ENCODE results near the gene LNX2. TPM values are rescaled to one million over a fixed set of nuclear protein-coding genes. Genes with fewer than 3 reads are reported as not detected.

Gene LNX2
- total RNA-seq (2014; rRNA removed; shearing (Covaris generic); ENCODE audit: low replicate concordance), result 1.9 and 4.1 TPM in 2 replicates

DNA sequence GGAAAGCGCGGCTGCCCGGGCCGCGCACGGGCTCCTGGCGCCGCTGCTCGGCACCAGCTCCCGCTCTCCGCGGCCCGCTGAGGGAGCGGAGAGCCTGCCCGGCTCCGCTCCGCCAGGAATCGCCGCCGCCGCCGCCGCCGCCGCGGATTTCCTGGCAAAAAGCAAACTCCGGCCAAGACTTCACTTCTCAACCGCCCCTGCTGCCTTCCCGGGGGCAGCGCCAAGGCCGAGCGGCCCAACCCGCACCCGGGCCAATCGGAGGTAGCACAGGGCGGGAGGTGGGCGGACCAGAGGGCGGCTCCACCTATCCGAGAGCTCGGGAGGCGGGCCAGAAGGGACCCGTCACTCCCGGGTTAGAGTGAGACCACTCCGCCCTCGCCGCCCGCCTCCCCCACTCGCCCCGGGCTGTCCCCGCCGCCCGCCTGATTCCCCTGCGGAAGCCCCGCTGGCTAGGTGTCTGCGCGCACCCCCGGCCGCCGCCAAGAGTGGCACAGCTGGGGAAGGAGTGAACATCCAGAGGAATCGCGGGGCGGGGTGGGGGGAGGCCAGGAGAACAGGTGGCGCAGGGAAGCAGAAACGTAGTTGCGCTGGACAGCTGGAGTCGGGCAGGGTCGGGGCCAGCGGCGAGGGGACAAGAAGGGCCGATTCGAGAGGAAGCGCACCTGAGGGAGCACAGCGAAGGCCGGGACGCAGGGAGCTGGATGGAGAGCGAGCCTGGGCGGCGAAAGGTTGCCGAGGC is at the start of gene LNX2:
Gene LNX2, minus strand, starts transcription at position 153 of the 739 bp plus-strand sequence. CDS start 38,826 bp downstream, outside the sequence.
- peak; percentile 93 for DNase-seq (ENCODE audit: low read depth)
- in situ Hi-C loops (cut with HindIII; ENCODE audit: low pct_unique_long_range_greater_than_20kb, low sequenced_read_pairs), result no loop called here

DNA sequence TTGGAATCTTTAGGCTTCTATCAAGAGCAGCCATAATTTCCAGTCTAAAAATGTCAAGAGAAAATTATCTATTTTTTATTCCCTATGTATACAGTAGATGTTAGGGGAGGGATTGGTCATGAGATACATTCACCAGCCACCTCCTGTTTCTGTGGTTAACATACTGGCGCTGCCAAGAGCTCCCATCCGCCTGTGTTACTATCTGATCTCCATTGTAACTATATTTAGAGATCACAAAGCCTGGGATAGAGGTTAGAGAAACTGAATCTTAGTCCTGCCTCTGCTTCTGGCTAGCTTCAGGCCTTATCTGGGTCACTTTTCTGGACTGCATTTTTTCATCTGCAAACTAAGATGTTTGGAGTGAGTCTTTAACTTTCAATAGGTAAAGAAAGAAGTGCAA is 47.6 kb upstream of the LNX2 start:
- in situ Hi-C loops (cut with HindIII; ENCODE audit: low pct_unique_long_range_greater_than_20kb, low sequenced_read_pairs), result no loop called here
- no peak for DNase-seq (ENCODE audit: low read depth)

DNA sequence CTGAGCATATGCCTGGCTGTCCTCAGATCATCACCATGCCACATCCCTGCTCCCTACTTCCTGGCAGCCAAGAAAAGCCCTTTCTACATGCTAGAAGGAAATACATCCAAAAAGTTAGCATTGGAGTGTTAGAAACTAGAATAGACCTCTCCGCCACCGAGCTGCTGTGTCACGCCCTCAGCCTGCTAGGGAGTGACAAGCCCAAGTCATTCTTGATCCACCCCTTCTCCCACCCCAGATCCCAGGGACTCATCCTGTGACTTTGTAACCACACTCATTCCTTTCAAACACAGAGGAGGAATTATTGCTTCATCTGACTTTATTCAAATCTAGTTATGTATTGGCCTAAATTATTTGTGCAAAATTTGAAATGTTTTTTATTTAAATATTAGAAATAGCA is 46.6 kb upstream of the LNX2 start:
- in situ Hi-C loops (cut with HindIII; ENCODE audit: low pct_unique_long_range_greater_than_20kb, low sequenced_read_pairs), result no loop called here
- DNase-seq (ENCODE audit: low read depth), result no peak

DNA sequence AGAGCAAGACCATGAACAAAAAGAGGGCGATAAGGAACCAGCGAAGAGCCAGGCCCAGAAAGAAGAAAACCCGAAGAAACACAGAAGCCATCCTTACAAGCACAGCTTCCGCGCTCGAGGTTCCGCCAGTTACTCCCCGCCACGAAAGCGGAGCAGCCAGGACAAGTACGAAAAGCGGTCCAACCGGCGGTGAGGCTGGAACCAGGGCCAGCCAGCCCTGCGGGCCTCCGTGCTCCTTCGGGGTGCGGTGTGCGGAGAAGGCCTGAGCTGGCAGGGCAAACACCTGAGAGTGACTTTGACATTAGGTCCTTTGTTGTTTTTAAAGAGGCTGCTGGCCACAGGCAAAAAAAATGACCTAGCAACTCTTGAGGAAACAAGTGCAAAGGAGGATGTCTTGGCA is 45.4 kb upstream of the LNX2 start:
- DNase-seq (ENCODE audit: low read depth), result no peak
- in situ Hi-C loops (cut with HindIII; ENCODE audit: low pct_unique_long_range_greater_than_20kb, low sequenced_read_pairs), result no loop called here

DNA sequence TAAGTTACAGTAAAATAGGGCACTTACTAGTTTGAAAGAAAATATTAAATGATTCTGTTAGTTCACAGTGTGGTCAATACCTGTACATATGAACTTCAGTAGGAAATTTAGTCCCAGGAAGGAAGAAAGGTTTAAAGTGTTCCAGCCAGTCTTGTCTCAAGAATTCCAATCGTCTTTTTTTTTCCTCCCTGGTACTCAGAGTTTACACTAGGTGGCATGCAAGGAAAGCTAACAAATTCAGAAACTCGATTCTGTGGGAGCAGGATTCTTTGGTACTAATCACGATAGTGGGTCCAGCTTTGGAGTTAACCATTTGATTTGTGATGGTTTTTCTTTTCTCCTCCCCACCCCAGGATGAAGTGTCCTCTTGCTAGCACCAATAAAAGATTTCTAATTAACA is 45.0 kb upstream of the LNX2 start:
- in situ Hi-C loops (cut with HindIII; ENCODE audit: low pct_unique_long_range_greater_than_20kb, low sequenced_read_pairs), result no loop called here
- DNase-seq (ENCODE audit: low read depth), result no peak

DNA sequence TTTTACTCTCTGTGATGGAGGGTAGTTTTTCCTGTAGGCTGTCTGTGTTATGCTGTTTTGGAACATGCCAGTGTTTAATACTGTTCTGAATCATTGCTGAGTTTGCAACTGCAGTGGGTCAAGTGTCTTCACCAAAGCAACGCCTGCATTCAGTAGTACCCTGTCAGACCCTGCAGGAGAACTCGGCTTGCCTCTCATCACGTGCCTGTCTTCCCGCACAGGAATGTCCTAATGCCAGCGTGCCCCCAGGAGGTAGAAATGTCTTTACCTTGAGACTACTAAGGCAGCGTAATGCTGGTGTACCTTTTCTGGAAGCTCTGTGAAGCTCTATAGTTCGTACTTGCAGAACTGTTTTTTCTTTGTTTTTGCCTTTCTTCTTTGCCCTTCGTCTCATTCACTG is 43.6 kb upstream of the LNX2 start:
- DNase-seq (ENCODE audit: low read depth), result no peak
- in situ Hi-C loops (cut with HindIII; ENCODE audit: low pct_unique_long_range_greater_than_20kb, low sequenced_read_pairs), result no loop called here

DNA sequence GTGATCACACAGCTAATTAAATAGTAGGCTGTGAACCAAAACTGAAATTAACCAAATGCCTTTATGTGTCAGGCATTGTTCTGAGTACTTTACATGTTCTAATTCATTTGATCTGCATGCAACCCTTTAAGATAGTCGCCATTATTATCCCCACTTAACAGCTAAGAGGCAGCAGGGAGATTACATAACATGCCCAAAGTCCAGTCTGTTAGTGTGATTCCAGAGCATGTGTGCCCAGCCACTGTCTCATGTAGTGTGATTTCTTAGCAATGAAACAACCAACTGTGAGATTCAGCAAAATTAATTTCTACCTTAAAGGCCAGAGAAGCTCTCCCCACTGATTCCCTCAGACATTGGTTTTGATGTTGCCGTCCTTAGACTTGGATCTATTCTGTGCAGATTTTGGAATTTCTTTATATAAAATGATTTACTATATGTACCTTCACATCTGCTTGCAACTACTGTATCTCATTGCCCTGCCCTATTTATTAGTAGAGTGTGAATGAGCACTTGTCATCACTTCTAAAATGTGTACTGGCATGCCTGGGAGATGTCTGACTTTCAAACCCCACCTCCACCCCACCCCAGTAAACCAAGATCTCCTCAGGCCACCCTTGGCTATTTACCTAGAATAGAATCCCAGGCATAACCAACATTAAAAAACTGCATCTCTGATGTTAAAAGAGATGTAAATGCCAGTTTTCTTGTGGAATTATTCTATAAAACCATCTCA is 42.6 kb upstream of the LNX2 start:
- no peak for DNase-seq (ENCODE audit: low read depth)
- in situ Hi-C loops (cut with HindIII; ENCODE audit: low pct_unique_long_range_greater_than_20kb, low sequenced_read_pairs), result no loop called here

DNA sequence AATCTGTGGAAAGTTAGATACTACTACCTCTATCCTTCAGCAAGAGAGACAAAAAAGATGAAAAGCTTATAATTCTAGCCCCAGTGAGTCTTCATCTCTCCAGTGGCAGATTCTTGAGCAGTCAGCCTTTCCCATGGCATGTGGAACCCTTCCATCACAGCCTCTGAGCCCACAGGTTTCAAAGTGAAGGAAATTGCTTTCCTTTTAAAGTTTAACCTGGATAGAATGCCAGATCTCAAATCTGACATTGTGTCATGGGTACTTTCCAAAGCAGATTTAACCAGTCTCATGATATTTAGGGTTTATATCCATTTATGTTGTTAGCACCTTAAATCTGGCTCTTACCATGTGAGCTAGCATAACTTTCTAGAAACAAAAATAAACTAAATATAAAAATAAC is 40.7 kb upstream of the LNX2 start:
- in situ Hi-C loops (cut with HindIII; ENCODE audit: low pct_unique_long_range_greater_than_20kb, low sequenced_read_pairs), result no loop called here
- no peak for DNase-seq (ENCODE audit: low read depth)

DNA sequence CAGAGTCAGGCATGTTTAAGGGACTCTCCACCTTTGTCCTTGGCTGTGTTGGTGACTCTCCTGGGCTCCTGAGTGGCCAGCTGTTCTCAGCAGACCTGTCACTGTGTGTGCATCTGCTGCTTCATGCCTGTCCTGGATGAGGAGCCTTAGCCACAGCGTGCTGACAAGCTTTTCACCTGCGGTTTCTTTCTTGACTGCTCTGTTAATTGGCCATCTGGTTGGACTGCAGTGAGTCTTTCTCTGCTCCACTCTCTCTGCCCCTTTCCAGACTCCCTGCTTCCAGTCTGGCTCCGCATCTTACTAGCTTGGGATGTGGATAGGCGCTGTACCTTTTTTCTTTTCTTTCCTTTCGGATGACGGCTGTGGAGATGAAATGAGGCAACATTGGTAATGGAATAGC is 40.2 kb upstream of the LNX2 start:
- in situ Hi-C loops (cut with HindIII; ENCODE audit: low pct_unique_long_range_greater_than_20kb, low sequenced_read_pairs), result no loop called here
- DNase-seq (ENCODE audit: low read depth), result no peak

DNA sequence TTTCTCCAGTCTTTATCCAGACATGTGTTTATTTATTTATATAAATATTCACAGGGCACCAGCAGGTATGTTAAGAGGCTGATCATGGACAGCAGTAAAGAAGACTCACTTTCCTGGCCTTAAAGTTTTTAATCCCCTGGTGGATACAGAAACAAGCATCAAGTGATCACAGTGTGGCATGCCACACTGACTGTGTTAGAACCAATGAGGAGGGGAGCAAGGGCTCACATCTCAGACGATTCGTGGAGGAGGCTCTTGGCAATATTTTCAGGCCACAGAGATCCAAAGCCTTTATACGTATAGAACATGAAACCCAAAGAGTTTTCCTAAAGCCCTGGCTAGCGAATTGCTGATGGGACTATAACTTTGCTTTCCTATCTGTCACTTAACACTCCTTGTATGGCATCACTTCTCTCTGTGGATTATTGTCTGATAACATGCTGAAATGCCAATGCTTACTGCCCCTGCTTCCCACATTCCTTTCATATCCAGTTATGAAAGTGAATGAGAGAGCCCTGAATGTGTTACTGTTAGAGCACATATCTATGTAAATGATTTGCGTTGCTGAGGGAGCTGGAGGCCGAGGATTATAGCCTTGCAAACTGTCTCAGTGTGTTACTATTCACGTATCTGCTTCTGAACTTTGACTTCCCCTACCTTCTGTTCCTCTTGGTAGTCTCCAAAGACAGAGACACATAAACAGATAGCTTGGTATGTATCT is 39.0 kb upstream of the LNX2 start:
- in situ Hi-C loops (cut with HindIII; ENCODE audit: low pct_unique_long_range_greater_than_20kb, low sequenced_read_pairs), result no loop called here

DNA sequence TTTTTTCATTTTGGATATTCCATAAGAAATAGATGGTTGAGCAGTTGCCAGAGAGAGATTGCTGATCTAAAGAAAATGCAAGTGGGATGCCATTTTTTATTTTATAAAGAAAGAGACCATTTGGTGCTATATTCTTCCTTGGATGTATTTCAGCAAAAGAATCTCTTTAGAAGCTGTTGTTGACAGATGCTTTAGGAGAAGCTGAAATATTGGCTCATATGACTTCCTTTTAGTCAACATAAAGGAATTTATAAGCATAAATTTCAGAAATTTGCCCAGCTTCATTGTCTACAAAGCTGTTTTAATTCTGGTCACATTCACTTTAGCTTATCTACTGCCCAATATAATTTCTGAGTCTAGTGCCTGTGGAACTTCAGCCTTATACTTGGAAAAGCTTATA is 38.2 kb upstream of the LNX2 start:
- in situ Hi-C loops (cut with HindIII; ENCODE audit: low pct_unique_long_range_greater_than_20kb, low sequenced_read_pairs), result no loop called here
- DNase-seq (ENCODE audit: low read depth), result no peak

More for the DNA sequence above, 39.0 kb upstream of the LNX2 start:
- DNase-seq (ENCODE audit: low read depth), result no peak

DNA sequence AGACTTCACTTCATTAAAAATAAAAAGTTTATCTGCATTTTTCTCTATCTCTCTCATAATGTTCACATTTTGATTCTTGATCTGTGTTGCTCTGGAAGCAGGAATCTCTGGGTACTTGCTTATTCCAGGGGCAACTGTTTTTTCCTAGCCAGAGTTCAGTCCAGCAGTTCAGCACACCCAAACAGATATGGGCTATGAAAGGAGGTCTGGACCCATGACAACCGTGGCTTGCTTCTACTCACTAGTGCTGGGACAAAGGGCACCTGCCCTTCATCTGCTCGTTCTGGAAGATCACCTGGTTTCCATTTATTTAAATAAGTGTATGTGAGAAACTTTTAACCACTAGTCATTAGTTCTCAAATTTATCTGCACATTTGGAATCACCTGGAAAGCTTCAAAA is 37.4 kb upstream of the LNX2 start:
- in situ Hi-C loops (cut with HindIII; ENCODE audit: low pct_unique_long_range_greater_than_20kb, low sequenced_read_pairs), result no loop called here
- DNase-seq (ENCODE audit: low read depth), result no peak

DNA sequence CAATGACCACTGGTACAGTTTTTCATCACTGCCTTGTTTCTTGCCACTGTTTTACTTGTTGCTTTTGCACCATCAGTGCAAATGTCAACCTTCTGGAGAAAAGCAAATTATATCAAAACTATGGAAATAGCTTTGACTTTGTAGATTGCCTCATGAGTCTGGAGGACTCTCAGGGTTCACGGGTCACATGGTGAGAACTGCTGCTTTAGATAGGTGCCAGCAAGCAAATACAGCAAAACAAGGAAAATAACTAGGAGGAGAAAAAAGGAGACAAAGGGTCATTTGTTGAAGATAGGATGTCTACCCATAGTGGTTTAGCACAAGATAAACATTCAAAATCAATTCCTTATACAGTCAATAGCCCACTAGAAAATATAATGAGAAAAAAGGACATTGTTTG is 34.5 kb upstream of the LNX2 start:
- no peak for DNase-seq (ENCODE audit: low read depth)
- in situ Hi-C loops (cut with HindIII; ENCODE audit: low pct_unique_long_range_greater_than_20kb, low sequenced_read_pairs), result no loop called here

DNA sequence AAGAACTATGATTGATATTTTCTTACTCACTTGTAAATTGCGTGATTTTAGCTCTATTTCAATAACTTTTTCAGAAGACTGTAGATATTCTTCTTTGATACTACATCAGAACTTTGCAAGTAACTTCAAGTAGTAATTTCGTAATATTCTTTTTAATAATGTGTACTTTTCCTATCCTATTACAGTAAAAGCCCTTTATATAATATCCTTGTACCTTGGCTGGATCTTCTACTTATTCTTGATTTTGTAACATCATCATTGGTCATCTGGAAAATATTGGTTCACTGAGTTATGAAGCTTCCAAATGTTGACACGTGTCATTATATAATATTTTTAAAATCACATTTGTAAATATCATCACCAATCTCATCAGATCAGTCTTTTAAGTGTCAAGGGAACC is 33.7 kb upstream of the LNX2 start:
- in situ Hi-C loops (cut with HindIII; ENCODE audit: low pct_unique_long_range_greater_than_20kb, low sequenced_read_pairs), result no loop called here
- DNase-seq (ENCODE audit: low read depth), result no peak

DNA sequence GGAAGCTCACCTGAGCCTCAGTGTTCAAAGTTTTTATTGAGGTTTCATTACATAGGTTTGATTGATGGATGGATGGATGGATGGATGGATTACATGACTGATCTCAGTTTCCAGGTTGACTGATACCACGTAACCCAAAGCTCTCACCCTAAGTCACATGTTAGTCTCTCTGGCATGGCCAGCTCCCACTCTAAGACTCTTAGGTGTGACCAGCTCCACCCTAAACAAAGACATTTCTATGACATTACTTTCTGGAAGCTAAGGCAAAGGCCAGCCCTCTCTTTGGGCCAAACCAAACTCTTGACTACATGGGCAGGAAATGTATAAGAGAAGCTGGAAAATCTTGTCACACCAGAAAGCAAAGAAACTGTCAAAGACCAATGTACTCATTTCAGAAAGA is 30.0 kb upstream of the LNX2 start:
- in situ Hi-C loops (cut with HindIII; ENCODE audit: low pct_unique_long_range_greater_than_20kb, low sequenced_read_pairs), result no loop called here
- no peak for DNase-seq (ENCODE audit: low read depth)

DNA sequence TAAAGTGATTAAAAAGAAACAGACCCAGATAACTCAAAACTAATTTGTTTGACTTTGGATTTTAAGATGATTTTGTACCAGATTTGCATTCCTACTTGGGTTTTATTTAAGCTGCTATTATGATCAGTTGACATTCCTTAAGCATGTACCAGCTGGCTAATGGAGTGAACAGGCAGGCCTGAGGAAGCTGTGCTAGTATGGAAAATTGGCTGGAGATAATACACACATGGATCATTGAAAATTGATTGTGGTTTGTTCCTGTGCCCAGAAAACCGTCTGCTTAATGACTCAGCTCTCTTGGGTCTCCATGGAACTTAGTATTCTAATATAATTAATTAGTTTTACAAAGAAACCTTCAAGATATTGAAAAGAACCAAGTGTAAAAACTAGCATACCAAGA is 24.0 kb upstream of the LNX2 start:
- no peak for DNase-seq (ENCODE audit: low read depth)
- in situ Hi-C loops (cut with HindIII; ENCODE audit: low pct_unique_long_range_greater_than_20kb, low sequenced_read_pairs), result no loop called here

DNA sequence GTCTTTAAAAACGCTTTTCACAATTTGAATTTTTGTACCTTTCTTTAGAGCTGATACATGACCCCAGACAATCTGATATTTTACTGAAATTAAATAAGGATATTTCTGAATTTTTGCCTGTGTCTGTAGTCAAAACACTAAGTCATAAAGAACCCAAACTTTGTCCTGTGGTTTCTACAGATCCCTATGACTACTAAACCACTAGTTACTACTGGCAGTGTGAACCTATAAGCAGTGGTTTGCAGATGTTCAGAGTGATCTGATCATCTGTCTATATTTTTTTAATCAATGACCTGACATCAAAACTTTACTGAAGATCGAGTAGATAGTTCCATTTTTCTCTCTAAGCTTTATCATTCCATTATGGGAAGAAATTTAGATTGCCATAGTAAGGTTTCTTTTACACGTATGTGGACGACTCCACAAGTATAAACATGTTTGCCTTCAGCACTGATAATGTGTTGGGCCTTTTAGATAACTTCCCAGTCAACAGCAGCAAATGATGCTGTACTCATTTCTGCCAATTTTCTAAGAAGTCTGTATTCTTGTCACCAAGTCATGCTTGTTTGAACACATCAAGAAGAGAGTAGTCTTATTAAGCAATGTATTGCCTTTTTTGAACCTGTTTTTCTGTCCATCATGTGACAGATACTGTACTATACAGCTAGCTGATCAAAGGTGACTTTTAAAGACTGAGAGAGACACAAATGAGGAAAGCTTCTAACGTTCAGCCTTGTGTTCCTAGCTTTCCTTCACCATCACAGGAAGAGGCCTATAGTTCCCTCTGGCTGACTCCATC is 23.2 kb upstream of the LNX2 start:
- in situ Hi-C loops (cut with HindIII; ENCODE audit: low pct_unique_long_range_greater_than_20kb, low sequenced_read_pairs), result no loop called here
- DNase-seq (ENCODE audit: low read depth), result no peak

DNA sequence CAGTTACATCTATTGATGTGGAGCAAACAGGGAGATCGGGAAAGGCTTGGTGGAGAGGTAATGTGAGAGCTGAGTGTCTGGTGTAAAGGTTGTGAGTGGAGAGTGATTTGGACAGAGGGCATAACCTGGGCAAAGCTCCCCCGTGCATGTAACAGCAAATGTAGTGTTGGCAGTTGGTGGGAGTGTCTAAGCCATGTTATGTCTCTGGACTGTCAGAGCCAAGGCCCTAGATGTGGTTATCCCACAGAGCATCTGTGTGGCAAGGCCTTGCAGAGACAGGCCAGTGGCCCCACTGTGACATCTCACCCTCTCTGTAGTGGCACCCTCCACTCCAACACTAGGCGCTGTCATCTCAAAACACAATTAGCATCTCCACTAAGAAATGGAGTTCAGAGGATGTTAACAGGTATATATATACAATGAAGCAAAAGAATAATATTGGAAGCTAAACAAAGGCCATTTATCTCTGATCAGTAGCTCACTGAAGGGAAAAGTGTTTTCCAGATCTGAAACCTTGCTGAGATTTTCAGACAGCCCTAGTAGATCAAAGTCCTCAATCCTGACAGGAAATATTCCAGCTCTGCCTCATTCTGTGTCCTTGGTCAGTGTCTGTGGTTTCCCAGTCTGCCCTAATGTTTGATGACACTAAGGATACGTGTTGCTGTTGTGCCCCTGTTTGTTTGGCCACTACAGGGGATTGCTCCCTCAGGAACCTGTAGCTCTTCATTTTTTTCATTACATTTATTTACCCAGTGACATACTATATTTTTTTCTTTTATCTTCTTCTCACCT is 21.6 kb upstream of the LNX2 start:
- no peak for DNase-seq (ENCODE audit: low read depth)
- in situ Hi-C loops (cut with HindIII; ENCODE audit: low pct_unique_long_range_greater_than_20kb, low sequenced_read_pairs), result no loop called here
